ENCODE measurements around the gene ACP4. TPM values are rescaled to one million over a fixed set of nuclear protein-coding genes. Genes with fewer than 3 reads are reported as not detected.
"Not testable (repeated sequence)": the region's sequence is repeated elsewhere in the genome, so short reads cannot be mapped to it uniquely, and the experiment has no call there.

ACP4 gene
- total and polyA plus RNA-seq, 2 experiments from 2014 or later = not detected

- H3K4me2 ChIP-seq = no peak overlapping the region
- WGBS (ENCODE audit: low lambda C conversion rate, missing lambda C conversion rate) = 84% methylated on average over 10 of the region's 10 CpGs
- H3K36me3 ChIP-seq (replicated peaks; ENCODE audit: insufficient read depth, low read depth) = no peaks in the 10 kb centered on the region
- no peaks in the 10 kb centered on the region for H4K20me1 ChIP-seq (ENCODE audit: insufficient read depth, poor library complexity, severe bottlenecking)
- no peak for TF ChIP-seq CTCF (IDR thresholded peaks at IDR 0.05; ENCODE audit: poor library complexity)
- no peak for TF ChIP-seq EZH2 (IDR thresholded peaks at IDR 0.05; ENCODE audit: borderline replicate concordance)
- no peak for TF ChIP-seq EZH2phosphoT487 (IDR thresholded peaks at IDR 0.05; ENCODE audit: low read depth, severe bottlenecking, unreplicated experiment)
- no peak overlapping the region for H3K4me3 ChIP-seq
- H3K4me1 ChIP-seq (ENCODE audit: insufficient read depth) = no peaks in the 10 kb centered on the region
- H3K27me3 ChIP-seq = no peaks in the 10 kb centered on the region
- H3K79me2 ChIP-seq = no peaks in the 10 kb centered on the region
- H3K27ac ChIP-seq = no peak overlapping the region
- DNase-seq (ENCODE audit: low spot score) = no peak
- H3K9me3 ChIP-seq (ENCODE audit: low read depth) = no peaks in the 10 kb centered on the region
- H3K9me2 ChIP-seq (replicated peaks; ENCODE audit: insufficient read depth) = no peaks in the 10 kb centered on the region
- no peak overlapping the region for H2AFZ ChIP-seq
These were observed 45.0 kb upstream of the ACP4 start for GRCh38 chr19:50745221-50745620.

GRCh38 chr19:50747141-50747540, 43.1 kb upstream of the ACP4 start:
- H3K9me3 ChIP-seq (ENCODE audit: low read depth); H3K4me2 ChIP-seq; H3K36me3 ChIP-seq (replicated peaks; ENCODE audit: insufficient read depth, low read depth); H2AFZ ChIP-seq; H4K20me1 ChIP-seq (ENCODE audit: insufficient read depth, poor library complexity, severe bottlenecking); H3K4me3 ChIP-seq; H3K27ac ChIP-seq; H3K4me1 ChIP-seq (ENCODE audit: insufficient read depth); H3K27me3 ChIP-seq; H3K9me2 ChIP-seq (replicated peaks; ENCODE audit: insufficient read depth); H3K79me2 ChIP-seq; DNase-seq (ENCODE audit: low spot score): not testable (repeated sequence)
- 90% methylated on average over 14 of the region's 14 CpGs for WGBS (ENCODE audit: low lambda C conversion rate, missing lambda C conversion rate)

- TF ChIP-seq CTCF (IDR thresholded peaks at IDR 0.05; ENCODE audit: poor library complexity) (no peak), EZH2 (IDR thresholded peaks at IDR 0.05; ENCODE audit: borderline replicate concordance) (no peak), EZH2phosphoT487 (IDR thresholded peaks at IDR 0.05; ENCODE audit: low read depth, severe bottlenecking, unreplicated experiment) (no peak)
- H4K20me1 ChIP-seq (ENCODE audit: insufficient read depth, poor library complexity, severe bottlenecking) = no peaks in the 10 kb centered on the region
- no peak overlapping the region for H3K4me3 ChIP-seq
- no peaks in the 10 kb centered on the region for H3K36me3 ChIP-seq (replicated peaks; ENCODE audit: insufficient read depth, low read depth)
- 67% methylated on average over 6 of the region's 6 CpGs for WGBS (ENCODE audit: low lambda C conversion rate, missing lambda C conversion rate)
- H3K4me1 ChIP-seq (ENCODE audit: insufficient read depth) = no peaks in the 10 kb centered on the region
- H3K4me2 ChIP-seq = no peak overlapping the region
- DNase-seq (ENCODE audit: low spot score) = no peak
- no peaks in the 10 kb centered on the region for H3K9me3 ChIP-seq (ENCODE audit: low read depth)
- no peak overlapping the region for H2AFZ ChIP-seq
- no peak overlapping the region for H3K27ac ChIP-seq
- H3K27me3 ChIP-seq = no peaks in the 10 kb centered on the region
- no peaks in the 10 kb centered on the region for H3K9me2 ChIP-seq (replicated peaks; ENCODE audit: insufficient read depth)
- no peaks in the 10 kb centered on the region for H3K79me2 ChIP-seq
These were observed 40.7 kb upstream of the ACP4 start for GRCh38 chr19:50749490-50749889.

- Histone ChIP-seq H3K79me2 (no peaks in the 10 kb centered on the region), H3K4me2 (no peak overlapping the region), H2AFZ (no peak overlapping the region), H3K36me3 (replicated peaks; ENCODE audit: insufficient read depth, low read depth) (no peaks in the 10 kb centered on the region), H3K4me3 (no peak overlapping the region), H3K9me2 (replicated peaks; ENCODE audit: insufficient read depth) (no peaks in the 10 kb centered on the region), H4K20me1 (ENCODE audit: insufficient read depth, poor library complexity, severe bottlenecking) (no peaks in the 10 kb centered on the region), H3K27me3 (no peaks in the 10 kb centered on the region), H3K9me3 (ENCODE audit: low read depth) (no peaks in the 10 kb centered on the region), H3K27ac (no peak overlapping the region), H3K4me1 (ENCODE audit: insufficient read depth) (no peaks in the 10 kb centered on the region)
- WGBS (ENCODE audit: low lambda C conversion rate, missing lambda C conversion rate) = 83% methylated on average over 15 of the region's 15 CpGs
- TF ChIP-seq CTCF (IDR thresholded peaks at IDR 0.05; ENCODE audit: poor library complexity) (no peak), EZH2phosphoT487 (IDR thresholded peaks at IDR 0.05; ENCODE audit: low read depth, severe bottlenecking, unreplicated experiment) (no peak), EZH2 (IDR thresholded peaks at IDR 0.05; ENCODE audit: borderline replicate concordance) (no peak)
- no peak for DNase-seq (ENCODE audit: low spot score)
These were observed 40.2 kb upstream of the ACP4 start for GRCh38 chr19:50750010-50750409.

Data from hepatocyte (in vitro differentiated cells).